Upper lobe of right lung (tissue), 1 donor: ENCODE measurements around the gene GRK3. TPM values are rescaled to one million over a fixed set of nuclear protein-coding genes. Genes with fewer than 3 reads are reported as not detected.

ENCODE experiments used
- ATAC-seq: fragments of 200-7000 bp; cut with Tn5 transposase; one replicate; pipeline ENCODE4 v1.9.1; 2020; ENCODE audit warnings: mild to moderate bottlenecking, moderate library complexity
- DNase-seq: peaks from one replicate; pipeline ENCODE4 v3.0.0-alpha.2; 2020
- H3K27ac ChIP-seq: fragments of 200-600 bp; one replicate; pipeline ENCODE4 v1.8.0; 2022
- H3K27me3 ChIP-seq: fragments of 200-600 bp; one replicate; pipeline ENCODE4 v1.8.0; 2022; ENCODE audit warnings: mild to moderate bottlenecking
- H3K36me3 ChIP-seq: fragments of 200-600 bp; one replicate; pipeline ENCODE4 v1.8.0; 2022
- H3K4me1 ChIP-seq: fragments of 200-600 bp; one replicate; pipeline ENCODE4 v1.8.0; 2022
- H3K4me3 ChIP-seq: fragments of 200-600 bp; one replicate; pipeline ENCODE4 v1.8.0; 2022; ENCODE audit warnings: mild to moderate bottlenecking
- H3K9me3 ChIP-seq: fragments of 200-600 bp; one replicate; pipeline ENCODE4 v1.8.0; 2022
- CTCF ChIP-seq: fragments of 200-600 bp; IDR thresholded peaks from one replicate; pipeline ENCODE4 v1.8.0; 2022; ENCODE audit warnings: antibody characterized with exemption
- intact Hi-C: fragments of 100-400 bp; cut with DNase I; formaldehyde crosslinking; loops from one replicate; pipeline ENCODE4 v1.11.0; 2022
- total RNA-seq: library from RNA; stranded (reverse); fragmentation: NEBNext Ultra II Directional; extraction: Animal tissue kit (Norgen Biotek cat#: 25700); gene quantifications from one replicate; pipeline ENCODE4 v1.2.1, GENCODE V29; 2021
- donor health status: DM: no; HTN: yes; CAD: no; lungs with severe emphysema.

Gene GRK3
- total RNA-seq, 1 donor from 2014 or later: 26.0 TPM

- H3K36me3 ChIP-seq: no peaks in the 10 kb centered on the region
- H3K27me3 ChIP-seq: no peaks in the 10 kb centered on the region
- H3K4me3 ChIP-seq: no peak overlapping the region
- no peak for DNase-seq
- H3K4me1 ChIP-seq: no peaks in the 10 kb centered on the region
- no peak for TF ChIP-seq CTCF
- no peaks in the 10 kb centered on the region for H3K9me3 ChIP-seq
- ATAC-seq: no peak
- intact Hi-C loops: no loop called here
- H3K27ac ChIP-seq: no peak overlapping the region
These were observed 188.2 kb downstream of the GRK3 start for GRCh38 chr22:25752615-25753214.

DNA sequence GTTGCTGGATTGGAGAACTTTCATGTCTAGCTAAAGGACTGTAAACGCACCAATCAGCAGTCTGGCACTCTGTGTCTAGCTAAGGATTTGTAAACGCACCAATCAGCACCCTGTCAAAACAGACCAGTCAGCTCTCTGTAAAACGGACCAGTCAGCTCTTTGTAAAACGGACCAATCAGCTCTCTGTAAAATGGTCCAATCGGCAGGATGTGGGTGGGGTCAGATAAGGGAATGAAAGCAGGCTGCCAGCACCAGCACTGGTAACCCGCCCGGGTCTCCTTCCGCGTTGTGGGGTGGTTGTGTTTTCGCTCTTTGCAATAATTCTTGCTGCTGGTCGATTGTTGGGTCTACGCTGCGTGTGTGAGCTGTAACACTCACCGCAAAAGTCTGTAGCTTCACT lies 188.8 kb downstream of the GRK3 start:
- intact Hi-C loops: no loop called here
- Histone ChIP-seq H3K27me3 (no peaks in the 10 kb centered on the region), H3K4me3 (no peak overlapping the region), H3K27ac (no peak overlapping the region), H3K4me1 (no peaks in the 10 kb centered on the region), H3K36me3 (no peaks in the 10 kb centered on the region), H3K9me3 (no peaks in the 10 kb centered on the region)
- no peak for DNase-seq
- no peak for TF ChIP-seq CTCF
- no peak for ATAC-seq

DNA sequence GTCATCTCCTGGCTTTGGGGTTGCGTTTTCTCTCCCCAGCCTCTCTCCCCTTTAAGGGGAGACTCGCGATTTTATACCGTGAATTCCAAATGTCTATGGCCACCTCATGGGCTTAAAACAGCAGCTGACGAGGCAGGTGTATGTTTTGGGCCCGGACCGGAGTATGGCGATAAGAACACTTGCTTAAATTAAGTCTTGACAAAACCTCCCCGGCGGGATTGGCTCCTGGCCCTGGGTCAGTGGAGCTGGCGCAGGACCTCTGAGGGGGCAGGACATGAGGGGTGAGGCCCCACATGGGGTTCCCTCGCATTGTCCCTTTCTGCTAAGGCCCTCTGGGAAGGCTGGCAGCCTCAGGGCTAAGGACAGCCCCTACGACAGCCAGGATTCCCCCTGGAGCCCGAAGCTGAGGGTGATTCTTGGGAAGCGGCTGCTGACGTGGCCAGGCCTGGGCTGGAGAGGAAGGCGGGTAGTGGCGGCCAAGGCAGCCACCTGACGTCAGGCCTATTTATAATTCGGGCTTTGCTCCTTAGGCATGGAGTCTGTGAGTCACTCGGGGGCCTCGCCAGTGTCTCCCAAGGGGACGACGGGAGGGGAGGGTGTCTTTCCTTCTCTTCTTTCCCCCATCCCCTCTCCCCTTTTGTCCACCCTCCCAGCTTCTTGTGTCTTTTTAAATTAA lies 190.2 kb downstream of the GRK3 start:
- H3K4me1 ChIP-seq: no peaks in the 10 kb centered on the region
- intact Hi-C loops: no loop called here
- ATAC-seq: peak; percentile 9
- no peak for DNase-seq
- H3K36me3 ChIP-seq: no peaks in the 10 kb centered on the region
- no peaks in the 10 kb centered on the region for H3K9me3 ChIP-seq
- no peaks in the 10 kb centered on the region for H3K27me3 ChIP-seq
- H3K4me3 ChIP-seq: no peak overlapping the region
- TF ChIP-seq CTCF: no peak
- H3K27ac ChIP-seq: no peak overlapping the region

DNA sequence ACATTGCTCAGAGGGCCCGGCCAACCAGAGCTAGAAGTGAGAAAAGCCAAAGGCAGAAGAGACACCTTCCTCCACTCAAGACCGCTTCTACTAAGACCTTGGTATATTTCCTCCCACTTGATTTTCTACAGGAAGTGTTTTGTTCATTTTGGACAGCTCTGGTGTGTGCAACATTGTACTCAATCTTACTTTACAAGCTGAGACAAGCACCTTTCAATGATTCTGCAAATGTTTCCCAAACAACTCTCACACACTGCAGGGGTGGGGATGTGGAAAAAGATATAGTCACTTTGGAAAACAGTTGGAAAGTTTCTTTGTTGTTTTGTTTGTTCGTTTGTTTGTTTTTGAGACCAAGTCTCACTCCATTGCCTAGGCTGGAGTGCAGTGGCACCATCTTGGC lies 193.2 kb downstream of the GRK3 start:
- Histone ChIP-seq H3K4me1 (no peaks in the 10 kb centered on the region), H3K36me3 (no peaks in the 10 kb centered on the region), H3K27ac (no peak overlapping the region), H3K9me3 (no peaks in the 10 kb centered on the region), H3K27me3 (no peaks in the 10 kb centered on the region), H3K4me3 (no peak overlapping the region)
- DNase-seq: no peak
- ATAC-seq: no peak
- no peak for TF ChIP-seq CTCF
- intact Hi-C loops: no loop called here

DNA sequence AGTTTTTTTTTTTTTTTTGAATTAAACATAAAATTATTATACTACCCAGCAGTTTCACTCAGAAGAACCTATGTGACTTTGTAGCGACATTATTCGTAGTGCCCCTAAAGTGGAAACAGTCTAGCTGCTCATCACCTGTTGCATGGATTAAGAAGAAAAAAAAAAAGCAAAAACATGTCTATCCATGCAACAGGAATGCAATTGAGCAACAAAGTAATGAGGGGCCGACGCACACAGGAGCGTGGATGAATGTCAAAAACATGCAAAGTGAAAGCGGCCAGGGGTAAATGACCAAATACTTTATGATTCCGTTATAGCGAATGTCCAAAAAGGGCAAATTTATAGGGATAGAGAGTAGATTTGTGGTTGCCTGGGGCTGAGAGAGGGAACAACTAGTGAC lies 193.8 kb downstream of the GRK3 start:
- DNase-seq (no peak), ATAC-seq (no peak)
- intact Hi-C loops: no loop called here
- Histone ChIP-seq H3K27me3 (no peaks in the 10 kb centered on the region), H3K4me1 (no peaks in the 10 kb centered on the region), H3K9me3 (no peaks in the 10 kb centered on the region), H3K36me3 (no peaks in the 10 kb centered on the region), H3K4me3 (no peak overlapping the region), H3K27ac (no peak overlapping the region)
- no peak for TF ChIP-seq CTCF
